ENCODE data around the gene DHRS9.
"Not testable (repeated sequence)": the region's sequence is repeated elsewhere in the genome, so short reads cannot be mapped to it uniquely, and the experiment has no call there.

DHRS9 gene

GRCh38 chr2:169069341-169069740 lies at the start of gene DHRS9:
DHRS9 (plus strand) TSS chr2:169069563; CDS start chr2:169081582, 12,019 bp downstream.
- DNase-seq, result no peak

DNA sequence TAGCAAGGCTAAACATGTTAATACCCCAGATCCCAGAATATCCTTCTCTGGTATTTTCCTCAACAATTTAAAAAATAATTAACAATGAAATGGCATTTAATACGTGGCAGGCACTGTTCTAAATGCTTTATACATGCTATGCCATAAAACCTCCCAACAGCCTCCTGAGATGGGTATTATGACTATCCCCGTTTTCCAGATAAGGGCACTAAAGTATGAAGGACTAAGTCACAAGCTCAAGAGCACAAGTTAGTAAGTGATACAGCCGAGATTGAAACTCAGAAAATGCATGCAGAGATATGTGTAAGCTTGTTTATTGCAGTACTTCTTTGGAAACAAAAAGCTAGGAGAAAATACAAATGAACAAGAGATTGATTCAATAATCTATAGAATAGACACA lies 46.2 kb upstream of the DHRS9 start:
- no peak for DNase-seq

DNA sequence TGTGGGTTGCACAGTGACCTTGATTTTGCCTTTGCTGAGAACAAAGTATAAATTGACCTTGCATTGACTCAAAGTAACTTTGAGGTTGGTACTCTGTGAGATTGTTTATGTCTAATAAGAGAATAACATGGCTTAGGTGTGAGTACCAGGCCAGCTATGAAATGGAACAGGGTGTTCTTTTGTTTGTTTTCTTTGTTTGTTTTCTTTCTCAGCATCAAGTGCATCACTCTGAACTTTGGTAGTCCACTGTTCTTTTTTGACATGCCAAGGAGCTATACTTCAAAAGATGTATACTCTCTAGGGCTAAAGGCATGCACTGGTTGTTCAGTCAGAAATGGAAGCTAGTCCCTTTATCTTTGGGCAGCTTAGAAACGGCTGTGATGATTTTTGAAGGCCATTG lies 43.3 kb upstream of the DHRS9 start:
- DNase-seq, result no peak

DNA sequence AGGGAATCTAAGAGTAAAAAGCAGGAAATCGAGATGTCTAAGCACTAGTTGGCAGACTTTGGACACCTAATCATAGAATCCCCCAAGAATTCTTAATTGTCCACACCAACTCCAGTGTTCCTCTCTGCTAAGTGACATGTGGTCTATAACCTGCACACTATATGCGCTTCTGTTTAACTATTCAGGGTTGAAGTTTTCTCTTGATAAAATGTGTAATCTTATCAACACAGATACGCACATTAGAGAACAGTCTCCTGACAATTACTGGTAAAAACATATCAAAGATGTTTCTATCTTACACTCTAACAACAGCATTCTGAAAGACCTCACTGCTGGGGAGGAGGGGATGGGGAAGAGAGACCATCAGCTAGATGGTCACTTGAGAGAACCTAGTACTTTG lies 42.1 kb upstream of the DHRS9 start:
- peak; percentile 60 for DNase-seq

- DNase-seq, result no peak
These were observed 40.0 kb upstream of the DHRS9 start for GRCh38 chr2:169029341-169029740.

GRCh38 chr2:169031202-169031601 lies 38.2 kb upstream of the DHRS9 start, which contains the start of gene ABCB11:
ABCB11 (minus strand) TSS chr2:169031324; CDS start chr2:169018125, 13,199 bp downstream.
- no peak for DNase-seq

DNA sequence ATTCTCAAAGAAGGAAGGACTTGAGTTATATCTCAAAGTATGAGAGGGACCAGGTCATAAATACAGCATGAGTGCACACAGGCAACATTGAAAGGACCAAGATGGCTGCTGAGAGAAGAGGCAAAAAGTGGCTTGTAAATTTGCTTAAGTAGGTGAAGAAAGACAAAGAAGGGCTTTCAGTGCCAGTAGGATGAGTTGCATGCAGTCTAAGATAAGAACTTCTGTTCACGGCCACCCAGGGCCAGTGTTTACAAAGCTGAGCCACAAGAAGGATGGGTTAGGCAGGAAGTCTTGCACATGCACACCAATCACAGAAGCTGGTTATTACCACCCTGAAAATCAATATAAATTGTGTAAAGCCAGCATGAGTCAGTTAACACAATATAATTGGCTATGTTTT lies 35.1 kb upstream of the DHRS9 start:
- peak; percentile 70 for DNase-seq

DNA sequence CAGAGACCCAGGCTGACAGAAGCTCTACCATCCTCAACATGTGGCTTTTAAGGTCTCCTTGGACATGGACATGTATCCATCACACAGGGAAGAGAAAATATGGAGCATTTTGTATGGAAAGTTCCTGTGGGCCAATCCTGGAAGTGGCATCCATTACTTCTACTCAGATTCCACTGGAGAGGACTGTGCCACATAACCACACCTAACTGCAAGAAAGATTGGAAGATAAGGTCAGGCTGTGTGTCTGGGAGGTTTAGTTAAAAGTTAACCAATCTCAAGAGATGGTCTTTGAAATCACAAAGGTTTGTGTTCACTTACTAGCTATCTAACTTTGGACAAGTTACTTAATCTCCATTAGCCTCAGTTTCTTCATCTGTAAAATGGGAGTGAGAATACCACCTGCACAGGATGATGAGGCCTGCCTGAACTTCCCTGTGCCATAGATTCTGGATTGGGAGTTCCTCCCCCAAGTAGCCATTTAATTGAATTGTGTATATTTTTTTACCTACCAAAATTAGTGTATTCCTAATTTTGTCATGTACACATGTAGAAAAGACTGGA lies 34.3 kb upstream of the DHRS9 start:
- no peak for DNase-seq

GRCh38 chr2:169035887-169036286 lies 33.5 kb upstream of the DHRS9 start:
- no peak for DNase-seq

GRCh38 chr2:169036736-169037440 lies 32.5 kb upstream of the DHRS9 start:
- no peak for DNase-seq

- peak; percentile 39 for DNase-seq
These were observed 31.0 kb upstream of the DHRS9 start for GRCh38 chr2:169038338-169038757.

GRCh38 chr2:169039702-169040101 lies 29.7 kb upstream of the DHRS9 start:
- DNase-seq, result peak; percentile 49

DNA sequence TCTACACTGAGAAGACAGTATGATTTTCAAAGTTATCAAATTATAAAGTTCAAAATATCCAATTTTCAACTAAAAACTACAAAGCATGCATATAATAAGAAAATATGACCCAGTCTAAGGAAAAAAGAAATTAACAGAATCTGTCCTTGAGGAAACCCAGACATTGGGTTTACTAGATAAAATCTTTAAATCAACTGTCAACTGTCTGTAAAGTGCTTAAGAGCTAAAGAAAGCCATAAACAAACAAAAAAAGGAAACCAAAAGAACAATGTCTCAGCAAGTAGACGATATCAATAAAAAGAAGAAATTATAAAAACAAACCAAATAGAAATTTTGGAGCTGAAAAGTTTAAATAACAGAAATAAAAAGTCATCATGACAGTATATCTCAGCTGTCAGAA lies 27.8 kb upstream of the DHRS9 start:
- no peak for DNase-seq

DNA sequence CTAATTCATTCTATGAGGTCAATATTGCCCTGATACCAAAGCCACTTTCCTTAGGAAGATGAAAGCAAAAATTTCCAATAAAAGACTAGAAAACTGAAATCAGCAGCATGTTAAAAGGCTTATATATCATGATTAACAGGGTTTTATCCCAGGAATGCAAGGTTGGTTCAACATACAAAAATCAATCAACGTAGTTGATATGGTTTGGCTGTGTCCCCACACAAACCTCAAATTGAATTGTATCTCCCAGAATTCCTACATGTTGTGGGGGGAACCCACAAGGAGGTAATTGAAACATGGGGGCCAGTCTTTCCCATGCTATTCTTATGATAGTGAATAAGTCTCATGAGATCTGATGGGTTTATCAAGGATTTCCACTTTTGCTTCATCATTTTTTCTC lies 26.5 kb upstream of the DHRS9 start:
- no peak for DNase-seq

DNA sequence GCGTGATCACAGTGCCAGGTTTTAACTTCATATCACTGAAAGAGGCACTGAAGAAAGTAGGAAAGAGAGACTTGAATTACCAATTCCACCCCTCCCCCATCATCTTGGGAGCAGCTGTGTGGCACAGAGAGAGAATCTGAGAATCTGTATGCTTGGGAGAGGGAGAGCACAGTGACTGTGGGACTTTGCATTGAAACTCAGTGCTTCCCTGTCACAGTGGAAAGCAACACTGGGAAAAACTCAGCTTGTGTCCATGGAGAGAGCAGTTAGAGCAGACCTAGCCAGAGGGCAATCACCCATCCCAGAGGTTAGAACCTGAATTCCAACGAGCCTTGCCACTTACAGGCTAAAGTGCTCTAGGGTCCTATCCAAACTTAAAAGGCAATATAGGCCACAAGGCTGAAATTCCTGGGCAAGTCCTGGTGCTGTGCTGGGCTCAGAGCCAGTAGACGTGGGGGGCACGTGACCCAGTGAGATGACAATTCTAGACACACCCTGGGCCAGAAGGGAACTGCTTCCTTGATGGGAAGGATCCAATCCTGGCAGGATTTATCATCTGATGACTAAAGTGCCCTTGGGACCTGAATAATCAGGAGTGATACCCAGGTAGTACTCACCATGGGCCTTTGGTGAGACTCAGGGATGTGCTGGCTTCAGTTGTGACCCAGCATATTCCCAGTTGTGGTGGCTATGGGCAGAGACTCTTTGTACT lies 22.8 kb upstream of the DHRS9 start:
- DNase-seq, result no peak

- DNase-seq, result no peak
These were observed 21.8 kb upstream of the DHRS9 start for GRCh38 chr2:169047256-169048250.

DNA sequence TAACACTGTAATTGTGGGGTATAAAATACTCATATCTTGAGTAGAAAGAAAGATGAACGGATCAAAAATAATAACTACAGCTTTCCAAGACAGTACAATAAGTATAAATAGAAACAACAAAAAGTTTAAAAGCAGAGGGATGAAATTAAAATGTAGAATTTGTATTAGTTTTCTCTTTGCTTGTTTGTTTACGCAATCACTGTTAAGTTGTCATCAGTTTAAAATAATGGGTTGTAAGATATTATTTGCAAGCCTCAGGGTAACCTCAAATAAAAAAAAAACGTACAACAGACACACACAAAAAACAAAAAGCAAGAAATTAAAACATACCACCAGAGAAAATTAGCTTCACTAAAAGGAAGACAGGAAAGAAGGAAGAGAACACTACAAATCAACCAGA lies 20.2 kb upstream of the DHRS9 start:
- no peak for DNase-seq

DNA sequence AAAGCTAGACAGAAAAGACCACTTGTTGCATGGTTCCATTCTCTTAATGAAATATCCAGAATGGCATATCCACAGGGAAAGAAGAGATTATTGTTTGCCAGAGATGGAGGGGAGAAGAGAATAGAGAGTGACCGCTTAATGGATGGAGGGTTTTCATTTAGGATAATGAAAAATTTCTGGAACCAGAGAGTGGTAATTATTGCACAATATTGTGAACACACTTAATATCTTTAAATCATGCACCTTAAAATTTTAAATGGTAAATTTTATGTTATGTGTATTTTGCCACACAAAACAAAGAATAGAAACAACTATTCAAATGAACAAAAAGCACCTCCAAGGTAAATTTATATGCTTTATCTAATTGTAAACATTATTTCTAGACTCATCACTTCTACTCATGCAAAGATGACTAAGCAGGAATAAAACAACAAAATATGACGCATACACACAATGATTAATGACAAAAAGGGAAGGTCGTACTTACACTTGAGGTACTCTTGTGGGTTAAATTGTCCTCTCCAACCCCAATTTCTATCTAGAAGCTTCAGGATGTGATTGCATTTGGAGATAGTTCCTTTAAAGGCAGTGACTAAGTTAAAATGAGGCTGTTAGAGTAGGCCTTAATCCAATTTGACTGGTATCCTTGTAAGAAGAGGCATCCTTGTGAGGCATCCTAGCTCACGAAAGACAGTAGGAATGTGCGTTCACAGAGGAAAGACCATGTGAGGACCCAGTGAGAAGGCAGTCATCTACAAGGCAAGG lies 18.7 kb upstream of the DHRS9 start:
- DNase-seq, result peak; percentile 51

GRCh38 chr2:169054575-169054974 lies 14.8 kb upstream of the DHRS9 start:
- not testable (repeated sequence) for DNase-seq

DNA sequence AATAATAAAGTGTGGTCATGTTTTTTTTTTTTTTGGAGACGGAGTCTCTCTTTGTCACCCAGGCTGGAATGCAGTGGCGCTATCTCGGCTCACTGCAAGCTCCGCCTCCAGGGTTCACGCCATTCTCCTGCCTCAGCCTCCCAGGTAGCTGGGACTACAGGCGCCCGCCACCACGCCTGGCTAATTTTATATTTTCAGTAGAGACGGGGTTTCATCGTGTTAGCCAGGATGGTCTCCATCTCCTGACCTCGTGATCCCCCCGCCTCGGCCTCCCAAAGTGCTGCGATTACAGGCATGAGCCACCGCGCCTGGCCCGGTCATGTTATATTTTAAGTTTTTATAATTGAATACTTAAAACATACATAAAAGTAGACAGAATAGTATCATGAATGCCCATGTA lies 5.2 kb upstream of the DHRS9 start:
- DNase-seq, result not testable (repeated sequence)

- DNase-seq, result no peak
These were observed 3.9 kb upstream of the DHRS9 start for GRCh38 chr2:169065422-169065821.

All from hematopoietic multipotent progenitor cell treated with erythropoietin and hydrocortisone succinate and interleukin-3 and kit ligand, for 6 days (in vitro differentiated cells).